Dermis microvascular lymphatic vessel endothelial cell (primary cell): ENCODE data around the gene NBL1. TPM values are rescaled to one million over a fixed set of nuclear protein-coding genes. Genes with fewer than 3 reads are reported as not detected.

Experiments
- DNase-seq, 2 donors: peaks; one replicate each; pipeline versions ENCODE4 v3.0.0 to v3.0.0-alpha.2; 2010; ENCODE audit warnings: low read depth in 2 of 2
- total RNA-seq: library from RNA; depleted of rRNA; stranded (reverse); fragments of >200 nt; gene quantifications from 2 replicates; pipeline ENCODE4 v1.2.1, GENCODE V29; 2014

The NBL1 gene, protein sequence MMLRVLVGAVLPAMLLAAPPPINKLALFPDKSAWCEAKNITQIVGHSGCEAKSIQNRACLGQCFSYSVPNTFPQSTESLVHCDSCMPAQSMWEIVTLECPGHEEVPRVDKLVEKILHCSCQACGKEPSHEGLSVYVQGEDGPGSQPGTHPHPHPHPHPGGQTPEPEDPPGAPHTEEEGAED
- 91.4 and 236 TPM in 2 replicates for total RNA-seq

DNA sequence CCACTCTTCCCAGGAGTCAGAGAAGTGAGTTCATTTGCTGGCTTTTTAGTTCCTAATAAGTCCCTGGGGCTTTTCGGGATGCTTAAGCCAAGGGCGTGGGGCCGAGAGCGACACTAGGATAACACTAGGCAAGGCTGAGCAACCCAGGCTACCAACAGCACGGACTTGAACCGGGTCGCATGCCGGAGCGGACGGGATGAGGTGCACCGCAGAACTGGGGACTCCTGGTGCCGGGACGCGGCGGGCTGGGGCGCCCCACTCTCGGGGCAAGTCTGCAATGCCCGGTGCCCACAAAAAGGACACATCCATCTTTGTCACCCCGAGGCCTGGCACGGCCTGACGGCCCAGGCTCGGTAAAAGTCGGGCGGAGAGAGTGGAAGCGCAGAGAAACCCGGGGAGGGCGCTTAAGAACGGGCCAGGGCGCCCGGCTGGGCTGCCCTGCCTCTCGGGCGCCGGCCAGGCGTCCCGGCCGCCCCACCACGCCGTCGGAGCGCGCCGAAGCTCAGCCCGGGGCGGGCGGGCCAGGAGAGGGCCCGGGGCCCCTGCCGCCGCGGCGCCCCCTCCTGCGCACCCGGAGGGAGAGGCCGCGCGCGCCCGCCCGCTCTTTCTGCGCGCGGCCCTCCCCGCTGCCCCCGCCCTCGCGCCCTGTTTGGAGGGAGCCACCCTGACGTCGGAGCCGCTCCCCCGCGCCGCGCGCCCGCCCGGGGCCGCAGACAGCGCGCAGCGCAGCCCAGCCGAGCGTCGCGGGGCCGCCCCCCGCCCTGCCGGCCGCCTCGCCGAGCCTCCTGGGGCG is at the start of gene NBL1:
Gene NBL1 (plus strand): TSS at position 710 of the 793 bp plus-strand sequence. CDS start 10,720 bp downstream, outside the sequence.
- DNase-seq: peak; percentile 41 to 78

DNA sequence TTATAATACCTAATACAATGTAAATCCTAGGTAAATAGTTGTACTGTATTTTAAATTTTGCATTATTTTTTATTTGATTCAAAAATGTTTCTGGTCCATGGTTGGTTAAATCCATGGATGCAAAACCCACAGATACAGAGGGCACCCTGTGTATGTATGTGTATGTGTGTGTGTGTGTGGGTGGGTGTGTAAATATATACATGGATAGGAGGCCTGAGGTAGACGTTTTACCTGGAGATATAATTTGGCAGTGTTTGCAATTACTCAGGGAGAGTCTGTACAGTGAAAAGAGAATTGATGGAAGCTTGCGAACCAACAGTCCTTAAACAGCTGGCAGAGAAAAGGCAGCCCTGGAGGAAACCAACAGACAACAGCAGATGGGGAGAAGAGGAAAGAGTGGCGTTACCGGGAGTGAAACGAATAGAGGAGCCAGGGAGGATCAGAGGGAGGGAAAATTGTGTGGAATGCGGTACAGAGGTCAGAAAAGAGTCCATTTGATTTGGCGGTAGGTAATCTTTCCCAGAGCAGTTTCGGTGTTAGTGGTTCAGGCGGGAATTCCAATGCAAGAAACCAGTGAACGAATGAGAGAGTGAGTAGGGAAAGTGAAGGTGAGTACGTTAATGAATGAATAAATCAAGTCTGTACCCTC is 47.9 kb upstream of the NBL1 start:
- no peak for DNase-seq

DNA sequence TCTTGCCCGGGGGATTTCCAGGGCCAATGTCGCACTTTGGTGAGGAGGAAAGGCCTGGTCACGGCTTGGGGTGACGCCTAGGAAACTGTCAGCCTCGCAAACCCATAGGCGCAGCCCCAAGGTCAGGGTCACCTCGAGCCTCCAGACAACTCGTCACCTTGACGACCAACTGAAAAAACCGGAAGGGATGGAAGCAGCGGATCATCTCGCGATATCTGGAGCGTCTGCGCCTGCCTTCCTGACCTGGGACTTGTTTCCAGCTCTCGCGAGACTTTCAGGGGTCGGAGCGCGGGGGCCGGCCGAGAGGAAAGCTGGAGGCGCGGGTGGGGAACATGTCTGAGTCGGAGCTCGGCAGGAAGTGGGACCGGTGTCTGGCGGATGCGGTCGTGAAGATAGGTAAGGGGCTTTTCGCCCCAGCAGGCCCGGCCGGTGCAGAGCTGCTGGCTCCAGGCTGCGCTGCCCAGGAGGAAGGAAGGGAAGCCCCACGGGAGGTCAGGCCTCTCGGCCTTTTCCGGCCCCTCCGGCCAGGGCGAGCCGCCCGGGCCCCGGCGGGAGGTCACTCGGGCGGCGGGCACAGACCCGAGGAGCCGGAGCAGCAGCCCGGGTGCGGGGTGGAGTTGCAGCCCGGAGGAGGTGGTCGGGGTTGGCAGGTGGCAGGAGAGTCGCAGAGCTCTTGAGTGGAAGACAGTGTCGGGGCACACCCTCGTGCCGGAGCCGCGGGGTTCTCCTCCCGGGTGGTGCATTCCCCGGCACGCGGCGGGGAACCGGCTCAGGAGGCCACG is 47.2 kb upstream of the NBL1 start:
- DNase-seq: peak; percentile 98

- peak; percentile 68 to 69 for DNase-seq
Observed at GRCh38 chr1:19597496-19598309, 46.4 kb upstream of the NBL1 start.

DNA sequence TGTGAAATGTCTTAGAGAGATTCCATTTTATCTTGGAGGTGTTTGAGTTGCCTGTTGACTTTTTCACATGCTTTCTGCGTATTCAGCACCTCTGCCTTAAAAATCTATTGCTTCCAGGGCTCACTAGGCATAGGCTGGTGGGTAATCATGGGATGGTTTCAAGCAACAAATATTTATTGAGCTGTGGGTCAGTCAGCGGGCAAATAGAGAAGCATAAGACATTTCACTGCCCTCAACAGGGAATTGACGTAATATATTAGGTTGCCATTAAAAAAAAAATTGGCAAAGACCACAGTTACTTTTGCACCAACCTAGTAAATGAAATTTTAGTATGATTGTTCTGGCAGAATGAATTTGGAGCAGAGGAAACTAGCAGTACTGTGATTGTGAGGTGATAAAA is 44.3 kb upstream of the NBL1 start:
- no peak for DNase-seq

- no peak for DNase-seq
Observed at GRCh38 chr1:19602486-19602885, 41.6 kb upstream of the NBL1 start.

GRCh38 chr1:19605967-19606366 is 38.1 kb upstream of the NBL1 start:
- DNase-seq: no peak

GRCh38 chr1:19606817-19607642 is 37.1 kb upstream of the NBL1 start:
- DNase-seq: no peak

- no peak for DNase-seq
Observed at GRCh38 chr1:19608232-19608631, 35.9 kb upstream of the NBL1 start.

DNA sequence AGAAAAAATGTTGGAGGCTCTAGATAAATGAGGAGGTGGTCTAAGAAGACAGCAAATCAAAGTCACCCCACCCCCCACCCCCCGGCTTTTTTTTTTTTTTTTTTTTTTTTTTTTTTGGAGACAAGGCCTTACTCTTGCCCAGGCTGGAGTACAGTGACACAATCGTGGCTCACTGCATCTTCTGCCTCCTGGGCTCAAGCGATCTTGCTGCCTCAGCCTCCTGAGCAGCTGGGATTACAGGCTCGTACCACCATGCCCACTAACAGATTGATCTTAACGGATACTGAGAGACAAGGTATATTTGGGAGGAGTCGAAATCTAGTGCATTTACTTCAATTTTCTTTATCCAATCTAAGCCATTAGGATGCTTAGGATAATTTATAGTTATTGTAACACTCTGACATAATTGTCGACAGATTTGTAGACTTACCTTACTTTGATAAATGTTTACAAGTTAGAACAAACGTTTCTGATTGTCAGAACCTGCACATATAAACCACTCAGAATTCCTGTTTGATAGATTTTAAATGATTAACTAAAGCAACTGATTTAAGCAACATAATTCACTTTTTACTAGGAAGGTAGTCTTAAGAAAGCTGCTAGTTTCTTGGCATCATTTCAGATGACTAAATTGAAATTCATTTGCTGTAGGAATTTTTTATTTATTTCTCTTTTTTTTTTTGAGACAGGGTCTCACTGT is 33.7 kb upstream of the NBL1 start:
- DNase-seq: no peak

DNA sequence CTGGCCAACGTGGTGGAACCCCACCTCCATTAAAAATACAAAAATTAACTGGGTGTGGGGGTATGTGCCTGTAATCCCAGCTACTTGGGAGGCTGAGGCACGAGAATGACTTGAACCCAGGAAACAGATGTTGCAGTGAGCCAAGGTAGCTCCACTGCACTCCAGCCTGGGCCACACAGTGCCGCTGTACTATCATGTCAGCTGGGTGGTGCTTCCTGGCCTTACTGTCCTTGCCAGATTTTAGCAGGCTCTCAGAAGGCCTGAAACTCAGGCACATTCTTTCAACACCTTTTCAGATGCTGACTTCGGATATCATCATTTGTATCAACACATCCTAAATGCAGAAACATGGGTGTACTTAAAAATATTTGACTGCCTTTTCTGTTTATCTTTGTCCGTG is 31.6 kb upstream of the NBL1 start:
- no peak for DNase-seq

GRCh38 chr1:19613171-19613703 is 30.9 kb upstream of the NBL1 start:
- DNase-seq: no peak

- no peak for DNase-seq
Observed at GRCh38 chr1:19615438-19615837, 28.7 kb upstream of the NBL1 start.

- peak in 1 of 2 donors; percentile 42 for DNase-seq
Observed at GRCh38 chr1:19616489-19616888, 27.6 kb upstream of the NBL1 start.

DNA sequence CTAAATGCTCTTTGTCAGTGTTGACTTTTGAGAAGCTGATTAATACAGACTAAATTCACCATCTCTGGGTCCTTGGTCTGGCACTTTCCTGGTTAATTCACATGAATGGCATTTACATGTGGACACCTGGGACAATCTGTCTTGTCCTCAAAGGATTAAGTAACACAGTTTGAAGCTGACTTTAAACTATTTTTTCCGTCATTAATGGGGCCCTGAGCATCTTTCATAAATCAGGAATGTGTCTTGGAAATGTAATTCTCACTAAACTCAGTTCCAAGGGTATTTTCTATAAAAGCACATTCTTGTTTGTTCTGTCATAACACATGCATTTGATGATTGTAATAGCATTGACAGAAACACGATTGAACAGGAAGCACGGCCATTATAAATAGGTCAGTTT is 26.7 kb upstream of the NBL1 start:
- DNase-seq: no peak

- DNase-seq: no peak
Observed at GRCh38 chr1:19618428-19618827, 25.7 kb upstream of the NBL1 start.

- no peak for DNase-seq
Observed at GRCh38 chr1:19619697-19620384, 24.3 kb upstream of the NBL1 start.

GRCh38 chr1:19620786-19621185 is 23.3 kb upstream of the NBL1 start:
- no peak for DNase-seq
